NCI-H524 treated with DMSO at 0.1 percent for 48 hours (cell line): ENCODE data around the gene FKBP10.
"Not testable (repeated sequence)": the region's sequence is repeated elsewhere in the genome, so short reads cannot be mapped to it uniquely, and the experiment has no call there.

ENCODE experiments used
- DNase-seq: peaks from one replicate; lab custom pipeline; 2025; lab: John Stamatoyannopoulos, UW

The FKBP10 gene

DNA sequence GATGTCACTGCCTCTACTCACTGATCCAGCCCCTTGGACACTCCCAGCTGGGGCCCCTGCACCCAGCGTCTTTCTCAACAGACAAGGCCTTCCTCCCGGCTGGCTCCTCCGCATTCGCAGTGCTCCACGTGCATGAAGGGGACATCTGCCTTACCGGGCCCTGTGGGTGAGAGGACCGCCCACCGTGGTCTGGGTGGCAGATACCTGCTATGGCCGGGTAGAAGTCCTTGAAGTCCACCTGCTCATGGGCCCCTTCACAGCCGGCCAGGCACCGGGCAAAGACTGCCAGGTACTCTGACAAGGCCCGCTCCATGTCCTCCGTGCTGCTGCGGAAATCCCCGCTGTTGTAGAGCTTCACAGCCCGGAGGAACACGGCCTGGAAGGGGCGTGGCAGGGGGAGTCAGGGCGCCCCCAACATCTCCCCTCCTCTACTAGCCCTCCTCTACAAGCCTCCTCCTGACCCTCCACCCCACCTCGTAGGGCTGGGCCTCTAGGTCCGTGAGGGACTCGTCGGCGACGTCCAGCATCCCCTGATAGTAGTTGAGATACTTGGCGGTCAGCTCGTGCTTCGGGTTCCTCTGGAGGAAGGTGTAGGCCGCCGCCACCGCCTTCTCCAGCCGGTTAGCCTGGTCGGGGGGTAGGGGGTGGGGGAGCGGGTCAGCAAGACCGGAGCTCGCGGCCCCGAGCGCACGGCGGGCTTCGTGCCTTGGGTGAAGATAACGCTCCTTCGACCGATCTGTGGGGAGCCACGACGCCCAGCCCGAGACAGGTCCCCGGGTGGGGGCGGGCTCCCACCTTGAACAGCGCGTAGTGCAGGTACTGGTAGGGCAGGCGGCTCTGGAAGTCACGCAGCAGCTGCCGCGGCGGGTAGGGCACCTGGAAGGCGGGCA is 1.9 kb upstream of the FKBP10 start:
- DNase-seq: no peak

DNA sequence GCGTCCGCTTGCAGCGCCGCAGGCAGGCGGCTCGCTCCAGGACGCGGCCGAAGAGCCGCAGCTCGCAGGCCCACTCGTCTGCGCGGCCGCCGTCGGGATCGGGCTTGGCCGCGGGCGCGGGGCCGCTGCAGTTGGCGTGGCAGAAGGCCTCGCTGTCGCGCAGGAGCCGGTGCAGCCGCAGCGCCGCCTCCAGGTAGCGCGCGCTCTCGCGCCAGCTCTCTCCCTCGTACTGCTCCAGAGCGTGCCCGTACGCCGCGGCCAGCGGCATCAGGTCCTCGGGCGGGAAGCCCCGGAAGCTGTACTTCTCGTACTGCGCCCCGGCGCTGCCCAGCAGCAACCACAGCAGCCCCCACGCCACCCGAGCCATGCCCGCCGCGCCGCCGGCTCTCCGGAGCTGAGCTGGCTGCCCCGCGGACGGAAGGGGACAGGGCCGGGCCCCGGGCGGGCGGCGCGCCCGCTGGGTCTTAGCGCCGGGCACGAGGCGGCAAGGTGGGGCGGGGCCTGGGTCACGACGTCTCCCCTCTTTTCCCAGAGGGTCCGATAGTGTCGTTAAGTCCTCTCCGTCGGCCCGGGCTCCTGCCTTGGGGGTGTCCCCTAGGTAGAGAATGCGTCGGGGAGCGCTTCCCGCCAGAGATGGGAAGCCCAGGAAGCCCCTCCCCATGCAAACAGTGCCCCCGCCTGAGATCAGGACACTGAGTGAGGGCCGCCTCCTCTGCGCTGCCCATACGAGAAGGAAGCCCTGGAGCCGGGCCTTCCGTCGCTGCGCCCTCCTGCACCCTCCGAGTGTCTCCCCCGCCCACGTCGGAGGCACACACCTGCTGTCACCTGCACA is 1.0 kb upstream of the FKBP10 start, which contains the start of gene P3H4:
Gene P3H4, minus strand, starts transcription at position 401 of the 832 bp plus-strand sequence. Its CDS starts 34 bp downstream, at position 367.
- DNase-seq: peak; percentile 35

- DNase-seq: no peak
These were observed 412 bp downstream of the FKBP10 start for GRCh38 chr17:41813152-41813680.

- DNase-seq: no peak
These were observed 908 bp downstream of the FKBP10 start for GRCh38 chr17:41813699-41814124.

GRCh38 chr17:41814195-41814594 is 1.4 kb downstream of the FKBP10 start:
- no peak for DNase-seq

DNA sequence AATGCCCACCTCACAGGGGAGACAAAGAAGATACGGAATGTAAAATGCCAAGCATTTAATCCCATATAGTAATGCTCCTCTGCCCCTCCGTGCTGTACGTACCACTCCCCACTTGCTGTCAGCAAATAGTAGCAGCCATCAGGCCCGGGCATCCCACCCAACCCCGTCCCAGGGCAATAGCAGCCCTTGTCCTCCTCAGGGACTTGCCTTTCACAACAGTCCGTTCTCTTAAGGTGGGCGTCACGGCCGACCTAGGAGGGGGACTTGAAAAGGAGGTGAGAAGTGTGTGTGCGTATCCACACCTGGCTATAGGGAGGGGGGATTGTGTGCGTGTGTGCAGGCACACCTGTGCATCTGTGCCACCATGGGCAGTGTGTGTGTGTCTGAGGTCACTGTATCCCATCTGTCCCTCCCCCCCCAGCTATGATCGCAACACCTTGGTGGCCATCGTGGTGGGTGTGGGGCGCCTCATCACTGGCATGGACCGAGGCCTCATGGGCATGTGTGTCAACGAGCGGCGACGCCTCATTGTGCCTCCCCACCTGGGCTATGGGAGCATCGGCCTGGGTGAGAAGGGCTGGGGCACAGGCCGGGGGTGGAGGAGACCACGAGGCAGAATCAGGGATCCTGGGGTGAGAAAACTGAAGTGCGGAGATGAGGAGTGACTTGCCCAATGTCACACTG is 4.0 kb downstream of the FKBP10 start:
- DNase-seq: no peak

- DNase-seq: no peak
These were observed 5.2 kb downstream of the FKBP10 start for GRCh38 chr17:41818024-41818423.

DNA sequence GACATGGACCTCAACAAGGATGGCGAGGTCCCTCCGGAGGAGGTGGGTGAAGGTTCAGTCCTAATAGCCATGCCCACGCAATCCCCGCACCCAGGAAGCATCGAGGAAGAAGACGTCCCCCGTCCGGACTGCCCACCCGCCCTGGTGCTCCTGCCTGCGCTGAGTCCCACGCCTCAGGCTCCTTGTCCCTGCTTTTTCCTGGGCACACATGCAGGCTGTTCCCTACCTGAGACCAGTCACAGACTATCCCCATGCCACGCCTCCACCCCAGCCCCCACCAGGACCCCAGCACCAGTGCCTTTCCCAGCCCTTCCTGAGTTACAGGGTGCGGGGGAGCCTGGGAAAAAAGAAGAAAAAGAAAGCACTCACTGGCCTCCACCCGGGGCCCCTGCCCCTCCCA is 9.0 kb downstream of the FKBP10 start:
- no peak for DNase-seq

DNA sequence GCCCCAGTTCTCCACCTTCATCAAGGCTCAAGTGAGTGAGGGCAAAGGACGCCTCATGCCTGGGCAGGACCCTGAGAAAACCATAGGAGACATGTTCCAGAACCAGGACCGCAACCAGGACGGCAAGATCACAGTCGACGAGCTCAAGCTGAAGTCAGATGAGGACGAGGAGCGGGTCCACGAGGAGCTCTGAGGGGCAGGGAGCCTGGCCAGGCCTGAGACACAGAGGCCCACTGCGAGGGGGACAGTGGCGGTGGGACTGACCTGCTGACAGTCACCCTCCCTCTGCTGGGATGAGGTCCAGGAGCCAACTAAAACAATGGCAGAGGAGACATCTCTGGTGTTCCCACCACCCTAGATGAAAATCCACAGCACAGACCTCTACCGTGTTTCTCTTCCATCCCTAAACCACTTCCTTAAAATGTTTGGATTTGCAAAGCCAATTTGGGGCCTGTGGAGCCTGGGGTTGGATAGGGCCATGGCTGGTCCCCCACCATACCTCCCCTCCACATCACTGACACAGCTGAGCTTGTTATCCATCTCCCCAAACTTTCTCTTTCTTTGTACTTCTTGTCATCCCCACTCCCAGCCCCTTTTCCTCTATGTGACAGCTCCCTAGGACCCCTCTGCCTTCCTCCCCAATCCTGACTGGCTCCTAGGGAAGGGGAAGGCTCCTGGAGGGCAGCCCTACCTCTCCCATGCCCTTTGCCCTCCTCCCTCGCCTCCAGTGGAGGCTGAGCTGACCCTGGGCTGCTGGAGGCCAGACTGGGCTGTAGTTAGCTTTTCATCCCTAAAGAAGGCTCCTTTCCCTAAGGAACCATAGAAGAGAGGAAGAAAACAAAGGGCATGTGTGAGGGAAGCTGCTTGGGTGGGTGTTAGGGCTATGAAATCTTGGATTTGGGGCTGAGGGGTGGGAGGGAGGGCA is 9.7 kb downstream of the FKBP10 start:
- no peak for DNase-seq

GRCh38 chr17:41823141-41823524 is 10.3 kb downstream of the FKBP10 start:
- no peak for DNase-seq

DNA sequence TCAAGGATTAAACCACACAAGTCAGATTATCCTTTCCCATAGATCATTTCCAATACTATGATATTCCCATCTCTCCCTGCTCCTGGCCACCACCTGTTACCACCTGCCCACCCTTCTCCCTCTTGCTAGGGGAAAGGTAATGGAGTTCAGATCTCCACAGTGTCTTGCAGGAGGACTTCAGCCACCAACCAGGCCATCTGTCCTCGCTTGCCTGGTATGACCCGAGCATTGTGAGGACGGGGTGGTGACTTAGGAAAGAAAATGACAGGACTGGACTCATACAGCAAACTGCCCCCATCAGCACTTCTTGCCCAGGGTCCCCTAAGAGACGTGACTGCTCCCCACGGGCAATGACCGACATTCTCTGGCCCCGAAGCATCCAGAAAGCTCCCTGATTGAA is 10.8 kb downstream of the FKBP10 start:
- no peak for DNase-seq

GRCh38 chr17:41824086-41824485 is 11.3 kb downstream of the FKBP10 start:
- no peak for DNase-seq

- DNase-seq: no peak
These were observed 12.5 kb downstream of the FKBP10 start for GRCh38 chr17:41825175-41825845.

DNA sequence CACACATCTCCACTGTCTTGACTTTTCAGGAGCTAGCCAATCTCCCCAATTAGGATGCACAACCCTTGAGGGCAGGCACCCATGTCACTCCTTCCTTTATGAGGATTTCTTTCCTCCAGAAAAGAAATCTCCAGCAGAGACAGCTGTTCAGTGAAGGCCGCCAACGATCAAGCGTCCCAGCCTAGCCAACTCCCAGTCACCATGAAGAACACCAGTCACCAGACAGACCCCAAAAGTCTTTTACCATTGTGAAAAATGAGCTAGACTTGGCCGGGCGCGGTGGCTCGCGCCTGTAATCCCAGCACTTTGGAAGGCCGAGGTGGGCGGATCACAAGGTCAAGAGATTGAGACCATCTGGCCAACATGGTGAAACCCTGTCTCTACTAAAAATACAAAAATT is 17.2 kb downstream of the FKBP10 start:
- not testable (repeated sequence) for DNase-seq

- DNase-seq: no peak
These were observed 22.5 kb downstream of the FKBP10 start for GRCh38 chr17:41835214-41835799.

GRCh38 chr17:41835800-41836549 is 23.2 kb downstream of the FKBP10 start, which contains the start of gene NT5C3B:
NT5C3B (minus strand) TSS chr17:41836232; CDS start chr17:41836193, 39 bp downstream.
- no peak for DNase-seq

DNA sequence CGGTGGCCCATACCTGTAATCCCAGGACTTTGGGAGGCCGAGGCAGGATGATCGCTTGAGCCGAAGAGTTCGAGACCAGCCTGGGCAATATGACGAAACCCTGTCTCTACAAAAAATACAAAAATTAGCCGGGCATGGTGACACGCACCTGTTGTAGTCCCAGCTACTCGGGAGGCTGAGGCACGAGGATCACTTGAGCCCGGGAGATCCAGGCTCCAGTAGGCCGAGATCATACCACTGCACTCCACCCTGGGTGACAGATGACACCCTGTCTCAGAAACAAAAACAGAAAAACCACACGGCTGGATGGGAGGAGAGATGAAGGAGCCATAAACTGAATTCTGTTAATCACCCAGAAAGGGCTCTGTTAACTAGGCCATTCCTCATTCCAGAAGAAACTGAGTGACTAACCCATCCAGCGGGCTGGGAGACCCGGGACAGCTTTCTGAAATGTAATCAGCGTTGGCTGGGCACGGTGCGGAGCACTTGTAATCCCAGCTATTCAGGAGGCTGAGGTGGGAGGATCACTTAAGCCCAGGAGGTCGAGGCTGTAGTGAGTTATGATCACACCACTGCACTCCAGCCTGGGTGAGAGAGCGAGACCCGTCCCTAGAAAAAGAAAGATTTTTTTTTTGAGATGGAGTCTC is 23.9 kb downstream of the FKBP10 start:
- no peak for DNase-seq

DNA sequence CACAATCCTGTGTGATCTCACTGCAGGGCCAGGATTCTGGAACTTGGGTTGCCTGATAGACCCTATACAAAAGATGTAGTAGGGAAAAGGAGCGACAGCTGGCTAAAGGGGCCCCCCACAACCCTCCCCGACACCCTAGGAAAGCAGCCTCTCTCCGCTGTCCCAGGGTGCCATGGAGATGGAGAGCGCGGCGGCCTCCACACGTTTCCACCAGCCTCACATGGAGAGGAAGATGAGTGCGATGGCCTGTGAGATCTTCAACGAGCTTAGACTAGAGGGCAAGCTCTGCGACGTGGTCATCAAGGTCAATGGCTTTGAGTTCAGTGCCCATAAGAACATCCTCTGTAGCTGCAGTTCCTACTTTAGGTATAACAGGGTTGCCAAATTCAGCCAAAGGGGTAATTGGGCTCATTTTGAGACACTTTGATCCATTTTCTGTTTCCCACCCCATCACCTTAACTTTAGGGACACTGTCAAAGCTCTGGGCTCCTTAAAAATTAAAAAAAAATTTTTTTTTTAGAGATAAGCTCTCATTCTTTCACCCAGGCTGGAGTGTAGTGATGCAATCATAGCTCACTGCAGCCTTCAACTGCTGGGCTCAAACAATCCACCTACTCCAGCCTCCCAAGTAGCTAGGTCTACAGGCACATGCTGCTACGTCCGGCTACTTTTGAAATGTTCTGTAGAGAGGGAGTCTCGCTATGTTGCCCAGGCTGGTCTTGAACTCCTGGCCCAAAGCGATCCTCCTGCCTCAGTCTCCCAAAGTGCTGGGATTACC is 25.1 kb downstream of the FKBP10 start, which contains the start of gene KLHL10:
Gene KLHL10, plus strand, starts transcription at position 65 of the 778 bp plus-strand sequence. Its CDS starts 108 bp downstream, at position 173.
- no peak for DNase-seq
